Endothelial cell of umbilical vein (primary cell): ENCODE data around the gene CHN2. TPM values are rescaled to one million over a fixed set of nuclear protein-coding genes. Genes with fewer than 3 reads are reported as not detected.

Experiments used
- BruUV-seq: library from RNA; stranded (reverse); fragments of 400-500 nt; replicated peaks from 2 replicates; lab custom pipeline; 2021; lab: Mats Ljungman, UMichigan
- CTCF ChIA-PET: fragments of 300-600, 350-600 bp; sonication (Branson Sonifier 250); formaldehyde crosslinking; loops from one replicate; lab custom pipeline; 2021; ENCODE audit warnings: antibody characterized with exemption, inconsistent platforms; lab: Charles Lee
- POLR2A ChIA-PET: fragments of 300-600, 350-600 bp; sonication (Branson Sonifier 250); formaldehyde crosslinking; loops from one replicate; lab custom pipeline; 2021; ENCODE audit warnings: antibody characterized with exemption, inconsistent platforms; lab: Charles Lee
- DNase-seq: peaks from one replicate; pipeline ENCODE4 v3.0.0-alpha.2; 2011; ENCODE audit warnings: low read depth, low spot score
- FAIRE-seq: peaks from 2 replicates; lab custom pipeline; 2011; peaks lifted over from hg19 to GRCh38; lab: Jason Lieb, UNC
- H2AFZ ChIP-seq: 2 replicates; pipeline ENCODE4 v1.6.0; 2012; ENCODE audit warnings: low read depth, low read length, control low read depth, inconsistent platforms
- H3K27ac ChIP-seq: 2 replicates; pipeline ENCODE4 v1.5.1; 2011; ENCODE audit warnings: low read depth, mild to moderate bottlenecking, control low read depth, low read length, moderate library complexity; ENCODE audit not compliant: insufficient read depth
- H3K27me3 ChIP-seq, 2 experiments: 2 replicates each; pipeline versions ENCODE4 v1.6.0 to v1.6.1; 2011; ENCODE audit warnings: low read length in 2 of 2, mixed read lengths in 1 of 2; ENCODE audit not compliant: control insufficient read depth in 2 of 2, insufficient read depth in 2 of 2
- H3K36me3 ChIP-seq, 2 experiments: 2 replicates in 1 of 2; 3 replicates in 1 of 2; pipeline ENCODE4 v1.5.1; 2011; ENCODE audit warnings: low read length in 2 of 2, mild to moderate bottlenecking in 1 of 2, moderate library complexity in 1 of 2; ENCODE audit not compliant: control insufficient read depth in 2 of 2, insufficient read depth in 2 of 2; ENCODE audit errors: extremely low read depth in 1 of 2
- H3K4me1 ChIP-seq: 3 replicates; pipeline ENCODE4 v1.5.1; 2011; ENCODE audit warnings: mild to moderate bottlenecking, low read length; ENCODE audit not compliant: control insufficient read depth, insufficient read depth; ENCODE audit errors: extremely low read depth
- H3K4me2 ChIP-seq: 2 replicates; pipeline ENCODE4 v1.6.1; 2011; ENCODE audit warnings: low read length, control low read depth, mixed read lengths; ENCODE audit not compliant: insufficient read depth
- H3K4me3 ChIP-seq, 3 experiments: fragments of 200-600 bp in 1 of 3; sonication (generic), shearing (Covaris generic) in 1 of 3; replicated peaks in 1 of 3; 2 replicates each; pipeline ENCODE4 v1.5.1; 2011 to 2016; ENCODE audit warnings: control low read depth in 3 of 3, low read length in 3 of 3, mild to moderate bottlenecking in 2 of 3, inconsistent platforms in 1 of 3, low read depth in 1 of 3, moderate library complexity in 1 of 3; ENCODE audit not compliant: insufficient read depth in 1 of 3
- H3K79me2 ChIP-seq: 2 replicates; pipeline ENCODE4 v1.6.0; 2012; ENCODE audit warnings: low read length, inconsistent platforms; ENCODE audit not compliant: control insufficient read depth, insufficient read depth
- H3K9ac ChIP-seq: replicated peaks from 2 replicates; pipeline ENCODE3; 2011; ENCODE audit warnings: low read length, control low read depth; ENCODE audit not compliant: insufficient read depth; ENCODE audit errors: extremely low read depth
- H3K9me1 ChIP-seq: replicated peaks from 3 replicates; pipeline ENCODE4 v1.6.0; 2011; ENCODE audit warnings: mild to moderate bottlenecking, low read length; ENCODE audit not compliant: control insufficient read depth, insufficient read depth; ENCODE audit errors: extremely low read depth
- H3K9me3 ChIP-seq: replicated peaks from 2 replicates; pipeline ENCODE4 v1.5.1; 2012; ENCODE audit warnings: low read length, inconsistent platforms; ENCODE audit not compliant: control insufficient read depth, insufficient read depth
- H4K20me1 ChIP-seq: replicated peaks from 2 replicates; pipeline ENCODE3; 2011; ENCODE audit warnings: mild to moderate bottlenecking, low read length; ENCODE audit not compliant: control insufficient read depth, insufficient read depth; ENCODE audit errors: extremely low read depth
- FOS ChIP-seq: IDR thresholded peaks from 2 replicates; pipeline ENCODE4 v1.6.1; 2011; ENCODE audit warnings: mild to moderate bottlenecking, low read length, moderate library complexity, borderline replicate concordance; ENCODE audit not compliant: insufficient read depth
- GATA2 ChIP-seq: IDR thresholded peaks from 2 replicates; pipeline ENCODE4 v1.7.0; 2011; ENCODE audit warnings: low read depth, mild to moderate bottlenecking, moderate library complexity, mixed read lengths, low read length; ENCODE audit not compliant: insufficient read length, insufficient read depth
- JUN ChIP-seq: IDR thresholded peaks from 2 replicates; pipeline ENCODE4 v1.6.1; 2011; ENCODE audit warnings: borderline replicate concordance, low read depth; ENCODE audit not compliant: insufficient read length, insufficient read depth
- POLR2A ChIP-seq: IDR thresholded peaks from 2 replicates; pipeline ENCODE4 v1.6.1; 2012; ENCODE audit warnings: low read depth, mild to moderate bottlenecking, control low read depth, low read length
- POLR2AphosphoS5 ChIP-seq: IDR thresholded peaks from 2 replicates; pipeline ENCODE4 v1.6.1; 2012; ENCODE audit warnings: low read depth, mild to moderate bottlenecking, control low read depth, low read length, moderate library complexity; ENCODE audit not compliant: insufficient read depth
- dilution Hi-C: fragments of 300-500 bp; cut with MboI; formaldehyde crosslinking; loops from one replicate; pipeline ENCODE4 v1.15.0; 2019; ENCODE audit warnings: low sequenced_read_pairs; ENCODE audit not compliant: extremely low pct_ligation_motif_present
- intact Hi-C: fragments of 100-400 bp; cut with micrococcal nuclease; formaldehyde crosslinking; loops from one replicate; pipeline ENCODE4 v1.10.0; 2022
- polyA plus RNA-seq, 4 experiments: library from polyadenylated mRNA; depleted of rRNA in 3 of 4; stranded (reverse) in 3 of 4; unstranded in 1 of 4; fragments of >200 nt; gene quantifications; 2 replicates each; pipeline versions ENCODE4 v1.2.1 to v1.2.3, GENCODE V29; 2011 to 2012; ENCODE audit warnings: missing spikeins in 1 of 4
- total RNA-seq: library from RNA; stranded (reverse); gene quantifications from 2 replicates; pipeline ENCODE4 v1.2.3, GENCODE V29; 2021
- TF ChIP-seq, protein P1 (sequence below), 2 donors: IDR thresholded peaks; 1 replicate in 1 of 2; 2 replicates in 1 of 2; pipeline ENCODE4 v1.5.1; 2011; ENCODE audit warnings: low read length in 2 of 2, mild to moderate bottlenecking in 2 of 2, moderate library complexity in 2 of 2, control low read depth in 1 of 2, inconsistent platforms in 1 of 2, low read depth in 1 of 2; ENCODE audit not compliant: insufficient read depth in 1 of 2; ENCODE audit errors: extremely low read depth in 1 of 2

CHN2 gene
- total and polyA plus RNA-seq, 2 donors (not counting 3 experiments of a cell fraction or from before 2014, with no cell fraction given), result 1.4 to 5.0 TPM

GRCh38 chr7:29370531-29371314, 176.1 kb downstream of the CHN2 start:
- no peak for DNase-seq
- intact Hi-C loops (no loop called here), dilution Hi-C loops (no loop called here)
- H2AFZ ChIP-seq, result no peak overlapping the region
- no peak overlapping the region for H3K4me3 ChIP-seq
- no peaks in the 10 kb centered on the region for H3K36me3 ChIP-seq
- ChIA-PET POLR2A (no interaction called here), CTCF (interaction anchor here (0.9 to 2.1 kb wide), 3 partner anchors 10 to 449 kb away, joined by 3 to 5 read pairs (median 3); no protein-coding TSS in a partner anchor)
- H3K4me2 ChIP-seq, result no peak overlapping the region
- no TSS peak for BruUV-seq
- no peak for FAIRE-seq
- no peak overlapping the region for H3K27ac ChIP-seq
- H4K20me1 ChIP-seq, result no peaks in the 10 kb centered on the region
- TF ChIP-seq, protein P1, sequence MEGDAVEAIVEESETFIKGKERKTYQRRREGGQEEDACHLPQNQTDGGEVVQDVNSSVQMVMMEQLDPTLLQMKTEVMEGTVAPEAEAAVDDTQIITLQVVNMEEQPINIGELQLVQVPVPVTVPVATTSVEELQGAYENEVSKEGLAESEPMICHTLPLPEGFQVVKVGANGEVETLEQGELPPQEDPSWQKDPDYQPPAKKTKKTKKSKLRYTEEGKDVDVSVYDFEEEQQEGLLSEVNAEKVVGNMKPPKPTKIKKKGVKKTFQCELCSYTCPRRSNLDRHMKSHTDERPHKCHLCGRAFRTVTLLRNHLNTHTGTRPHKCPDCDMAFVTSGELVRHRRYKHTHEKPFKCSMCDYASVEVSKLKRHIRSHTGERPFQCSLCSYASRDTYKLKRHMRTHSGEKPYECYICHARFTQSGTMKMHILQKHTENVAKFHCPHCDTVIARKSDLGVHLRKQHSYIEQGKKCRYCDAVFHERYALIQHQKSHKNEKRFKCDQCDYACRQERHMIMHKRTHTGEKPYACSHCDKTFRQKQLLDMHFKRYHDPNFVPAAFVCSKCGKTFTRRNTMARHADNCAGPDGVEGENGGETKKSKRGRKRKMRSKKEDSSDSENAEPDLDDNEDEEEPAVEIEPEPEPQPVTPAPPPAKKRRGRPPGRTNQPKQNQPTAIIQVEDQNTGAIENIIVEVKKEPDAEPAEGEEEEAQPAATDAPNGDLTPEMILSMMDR (IDR thresholded peaks at IDR 0.05; ENCODE audit: extremely low read depth in 1 of 2, insufficient read depth in 1 of 2, low read depth in 1 of 2, low read length in 2 of 2), result no peak
- TF ChIP-seq FOS (no peak), POLR2AphosphoS5 (no peak), JUN (peak; percentile 16), POLR2A (no peak), GATA2 (no peak)
- no peaks in the 10 kb centered on the region for H3K9me1 ChIP-seq
- peaks cover 0 to 3% of the 10 kb centered on the region in 2 experiments for H3K27me3 ChIP-seq
- no peaks in the 10 kb centered on the region for H3K4me1 ChIP-seq
- H3K9me3 ChIP-seq, result no peaks in the 10 kb centered on the region
- H3K9ac ChIP-seq, result no peak overlapping the region
- no peaks in the 10 kb centered on the region for H3K79me2 ChIP-seq
